SH-SY5Y (cell line): ENCODE measurements around the gene CCDC93.

ENCODE experiments used
- GATA2 ChIP-seq: IDR thresholded peaks from 2 replicates; pipeline ENCODE4 v1.6.1; 2011; ENCODE audit warnings: mild to moderate bottlenecking, low read depth, low read length
- GATA3 ChIP-seq: IDR thresholded peaks from 2 replicates; pipeline ENCODE4 v1.6.1; 2011; ENCODE audit warnings: low read depth, mild to moderate bottlenecking, low read length, moderate library complexity

The CCDC93 gene

DNA sequence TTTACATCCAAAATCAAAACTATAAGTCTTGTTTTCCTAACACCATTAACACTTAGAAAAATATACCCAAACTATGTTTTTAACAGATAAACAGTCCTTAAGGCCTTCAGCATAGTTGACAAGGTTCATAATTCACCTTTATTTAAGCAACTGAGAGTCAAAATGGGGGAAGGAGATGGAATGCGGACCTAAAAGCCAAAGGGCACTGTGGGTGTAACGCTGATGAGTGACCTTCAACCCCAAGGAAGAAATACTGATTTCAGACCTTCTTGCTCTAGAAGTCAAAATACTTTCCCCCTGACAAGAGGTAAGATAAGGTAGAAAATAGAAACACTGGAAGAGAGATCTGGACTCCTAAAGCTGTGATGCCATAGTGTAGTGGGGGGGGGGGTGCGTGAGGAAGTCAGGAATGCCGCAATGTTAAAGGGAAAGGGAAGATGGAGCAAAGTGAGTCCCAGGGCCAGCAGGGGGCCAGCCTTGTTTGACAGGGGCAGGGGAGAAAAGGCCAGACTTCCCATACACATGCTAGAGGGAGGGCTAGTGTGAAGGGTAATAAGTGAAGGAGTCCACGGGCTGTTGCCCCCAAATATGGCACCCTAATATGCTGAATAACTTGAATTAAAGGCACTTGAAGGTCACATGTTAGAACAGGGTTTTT lies 31.4 kb downstream of the CCDC93 start:
- TF ChIP-seq GATA2 (no peak), GATA3 (no peak)

DNA sequence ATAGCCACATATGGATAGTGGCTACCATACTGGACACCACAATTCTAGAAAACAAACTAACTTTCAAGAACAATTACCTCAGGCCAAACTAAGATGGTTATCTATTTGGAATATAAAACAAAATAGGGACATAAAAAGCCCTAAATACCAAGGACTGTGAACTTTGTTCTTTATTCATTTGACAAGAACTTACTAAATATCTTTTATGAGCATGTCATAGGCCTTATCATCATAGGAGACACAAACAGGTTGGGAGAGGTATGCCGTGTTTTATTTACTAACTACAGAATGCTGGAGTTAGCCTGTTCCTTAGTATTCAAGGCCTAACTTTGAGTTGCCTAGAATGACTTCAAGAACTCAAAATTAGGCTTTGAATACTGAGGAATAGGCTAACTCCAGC lies 32.1 kb downstream of the CCDC93 start:
- TF ChIP-seq GATA2 (no peak), GATA3 (no peak)

- no peak for TF ChIP-seq GATA3
- no peak for TF ChIP-seq GATA2
These were observed 32.8 kb downstream of the CCDC93 start for GRCh38 chr2:117980783-117981676.

DNA sequence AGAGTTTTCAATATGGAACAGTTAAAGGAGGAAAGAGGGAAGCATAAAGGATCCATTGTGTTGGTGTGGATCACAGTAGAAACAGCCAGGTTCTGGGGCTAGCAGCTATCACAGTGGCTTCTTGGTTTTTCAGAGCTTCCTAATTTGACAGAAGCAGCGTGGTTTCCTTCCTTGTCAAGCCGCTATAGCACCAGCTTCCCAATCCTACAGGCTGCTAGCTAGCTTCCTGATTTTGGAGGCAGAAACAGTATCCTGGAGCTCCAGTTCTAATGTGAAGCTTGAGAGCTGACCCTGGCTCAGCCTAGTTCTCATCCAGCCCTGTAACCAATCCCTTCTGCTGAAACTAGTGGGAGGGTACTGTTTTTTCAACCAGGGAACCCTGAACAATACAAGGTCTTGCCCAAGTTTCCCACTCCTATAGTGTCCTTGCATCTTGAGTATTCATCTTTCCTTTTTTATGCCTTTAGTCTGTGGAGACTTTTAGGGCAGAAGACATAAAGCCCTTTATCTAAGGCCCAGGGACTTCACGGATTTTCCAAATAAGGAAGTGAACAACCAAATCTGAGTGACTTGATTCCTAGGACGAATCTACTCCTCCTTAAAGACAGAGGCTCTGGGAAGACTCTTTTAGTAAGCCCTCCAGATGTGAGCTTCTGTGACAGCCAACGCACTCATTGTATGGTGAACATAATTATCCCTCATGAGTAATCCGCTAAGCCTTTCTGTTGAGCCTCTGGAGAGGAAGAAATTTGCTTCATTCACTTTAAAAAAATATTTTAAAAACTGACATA lies 33.8 kb downstream of the CCDC93 start:
- no peak for TF ChIP-seq GATA2
- no peak for TF ChIP-seq GATA3

DNA sequence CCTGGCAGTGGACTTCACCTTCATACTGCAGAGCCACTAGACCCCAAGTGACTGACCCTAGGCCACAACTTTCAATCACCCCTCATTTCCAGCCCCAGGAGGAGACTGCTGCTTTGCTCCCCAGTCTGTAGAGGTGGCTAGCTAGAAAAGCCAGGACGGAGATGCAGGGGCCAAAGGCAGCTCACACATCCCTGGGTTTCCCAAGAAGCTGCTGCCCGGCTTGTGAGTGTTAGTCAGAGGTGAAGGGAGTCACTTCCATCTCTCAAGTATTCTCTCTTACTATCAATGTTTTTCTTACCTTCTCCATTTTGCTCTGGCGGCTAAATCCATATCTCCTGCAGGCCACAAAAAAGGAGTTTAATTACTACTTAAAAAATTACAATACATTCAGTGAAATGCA lies 36.2 kb downstream of the CCDC93 start:
- TF ChIP-seq GATA2 (no peak), GATA3 (no peak)

GRCh38 chr2:117976581-117976980 lies 37.3 kb downstream of the CCDC93 start:
- TF ChIP-seq GATA3: no peak
- no peak for TF ChIP-seq GATA2

GRCh38 chr2:117973498-117974082 lies 40.3 kb downstream of the CCDC93 start:
- TF ChIP-seq GATA2 (peak; percentile 58), GATA3 (no peak)

- TF ChIP-seq GATA2: no peak
- no peak for TF ChIP-seq GATA3
These were observed 41.3 kb downstream of the CCDC93 start for GRCh38 chr2:117972476-117973123.

DNA sequence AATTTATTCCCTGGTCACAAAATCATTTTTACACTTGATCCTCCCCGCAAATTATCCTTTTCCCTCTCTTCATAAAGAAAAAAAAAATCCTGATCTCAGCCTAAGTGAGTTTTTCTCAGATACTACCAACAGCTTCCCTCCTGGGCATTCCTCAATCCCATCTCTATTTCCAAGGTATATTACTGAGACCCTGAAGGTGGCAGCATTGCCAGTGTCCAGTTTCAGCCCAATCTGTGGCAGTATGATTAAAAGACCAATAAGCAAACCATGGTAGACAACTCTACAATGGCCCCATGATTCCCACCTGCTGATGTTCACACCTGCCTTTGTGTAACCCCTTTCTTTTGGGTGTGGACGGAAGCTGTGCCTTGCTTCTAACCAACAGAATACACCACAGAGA lies 45.1 kb downstream of the CCDC93 start:
- TF ChIP-seq GATA3 (no peak), GATA2 (no peak)

DNA sequence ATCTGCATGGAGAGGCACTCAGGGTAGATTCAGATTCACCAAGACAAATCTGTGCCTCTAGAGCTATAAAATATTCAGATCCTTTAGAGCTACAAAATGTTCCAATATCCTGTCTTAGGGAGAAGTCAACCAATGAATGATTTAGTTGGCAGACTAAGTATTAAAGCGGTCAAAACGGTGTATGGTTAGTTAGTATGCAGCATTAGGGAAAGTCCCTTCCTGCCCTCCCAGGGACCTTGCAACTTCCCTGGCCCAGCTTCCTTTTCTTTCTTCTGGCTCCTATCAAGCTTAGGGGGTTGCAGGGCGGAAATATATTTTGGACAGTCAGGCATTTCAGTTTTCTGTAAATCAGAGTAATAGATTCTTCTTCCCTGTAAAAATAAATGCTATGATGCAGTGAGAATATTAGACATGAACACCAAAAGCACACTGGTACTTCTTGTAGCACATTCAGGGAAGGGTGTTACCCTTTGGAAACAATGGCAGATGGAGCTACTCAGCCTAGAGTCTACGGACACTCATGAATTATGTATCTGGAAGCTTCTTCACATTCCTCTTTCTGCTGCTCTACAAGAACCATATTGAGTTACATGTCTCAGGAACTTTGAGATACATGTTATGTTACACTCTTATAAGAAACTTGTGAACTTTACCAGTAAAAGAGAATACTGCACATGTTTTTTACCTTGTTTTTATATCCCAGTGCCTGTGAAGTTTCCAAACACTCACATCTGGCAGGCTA lies 45.7 kb downstream of the CCDC93 start:
- TF ChIP-seq GATA3: no peak
- no peak for TF ChIP-seq GATA2

GRCh38 chr2:117963446-117963845 lies 50.4 kb downstream of the CCDC93 start:
- TF ChIP-seq GATA3 (no peak), GATA2 (no peak)

- no peak for TF ChIP-seq GATA2
- TF ChIP-seq GATA3: no peak
These were observed 52.7 kb downstream of the CCDC93 start for GRCh38 chr2:117961201-117961600.

DNA sequence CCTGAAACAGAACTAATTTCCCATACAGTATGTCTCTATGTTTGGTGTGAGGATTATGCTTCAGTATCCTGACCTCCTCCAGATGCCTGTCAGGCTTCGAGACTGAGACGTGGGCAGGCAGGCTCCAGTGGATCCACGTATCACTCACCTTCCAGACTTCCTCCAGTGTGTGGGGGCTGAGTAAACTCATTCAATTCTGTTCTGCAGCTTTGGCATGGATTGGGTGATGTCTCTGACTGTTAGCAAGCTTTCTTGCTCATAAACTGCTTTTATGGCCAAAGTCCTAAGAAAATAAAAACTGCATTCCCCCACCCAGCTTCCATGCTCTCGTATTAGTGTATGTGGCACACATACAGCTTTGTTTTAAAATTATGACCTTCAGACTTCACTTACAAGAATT lies 53.6 kb downstream of the CCDC93 start:
- no peak for TF ChIP-seq GATA2
- no peak for TF ChIP-seq GATA3
